GM23338 (cell line): ENCODE measurements around the gene GCN1. TPM values are rescaled to one million over a fixed set of nuclear protein-coding genes. Genes with fewer than 3 reads are reported as not detected.

Experiments used
- ATAC-seq: fragments of 200-7000 bp; cut with Tn5 transposase; 3 replicates; pipeline ENCODE4 v1.9.1; 2020
- DNase-seq: peaks from one replicate; pipeline ENCODE4 v3.0.0-alpha.2; 2015; ENCODE audit warnings: low spot score
- H2AFZ ChIP-seq: fragments of 200-600 bp; sonication (generic); 2 replicates; pipeline ENCODE4 v1.8.0; 2016; ENCODE audit warnings: antibody characterized with exemption, mild to moderate bottlenecking, moderate library complexity
- H3F3A ChIP-seq: fragments of 200-600 bp; sonication (generic); replicated peaks from 2 replicates; pipeline ENCODE4 v1.8.0; 2017; ENCODE audit warnings: antibody characterized with exemption, mixed run types, low read depth
- H3K27ac ChIP-seq: fragments of 200-600 bp; sonication (generic); 2 replicates; pipeline ENCODE4 v1.6.1; 2016; ENCODE audit warnings: low read depth
- H3K27me3 ChIP-seq: fragments of 200-600 bp; sonication (generic); 2 replicates; pipeline ENCODE4 v1.8.0; 2016; ENCODE audit warnings: mild to moderate bottlenecking, mixed run types, moderate library complexity; ENCODE audit not compliant: insufficient read depth
- H3K36me3 ChIP-seq: fragments of 200-600 bp; sonication (generic); 2 replicates; pipeline ENCODE4 v1.8.0; 2016; ENCODE audit warnings: mild to moderate bottlenecking; ENCODE audit not compliant: insufficient read depth
- H3K4me1 ChIP-seq: fragments of 200-600 bp; sonication (generic); 2 replicates; pipeline ENCODE4 v1.8.0; 2016; ENCODE audit warnings: mild to moderate bottlenecking, moderate library complexity; ENCODE audit not compliant: insufficient read depth
- H3K4me2 ChIP-seq: fragments of 200-600 bp; sonication (generic); 2 replicates; pipeline ENCODE4 v1.7.1; 2017; ENCODE audit warnings: mixed run types
- H3K4me3 ChIP-seq: fragments of 200-600 bp; sonication (generic); 2 replicates; pipeline ENCODE4 v1.6.1; 2016; ENCODE audit warnings: mixed run types
- H3K79me2 ChIP-seq: fragments of 200-600 bp; sonication (generic); replicated peaks from 2 replicates; pipeline ENCODE4 v1.8.0; 2017; ENCODE audit warnings: mild to moderate bottlenecking; ENCODE audit not compliant: insufficient read depth
- H3K9me2 ChIP-seq: fragments of 200-600 bp; sonication (generic); 2 replicates; pipeline ENCODE4 v1.8.0; 2017; ENCODE audit not compliant: insufficient read depth
- H4K20me1 ChIP-seq: fragments of 200-600 bp; sonication (generic); replicated peaks from 2 replicates; pipeline ENCODE4 v1.8.0; 2017; ENCODE audit warnings: mild to moderate bottlenecking; ENCODE audit not compliant: insufficient read depth
- H3K27ac Mint-ChIP-seq: 2 replicates; pipeline ENCODE4 v1.8.0; 2020; ENCODE audit warnings: inconsistent platforms, mild to moderate bottlenecking, moderate library complexity, mixed read lengths
- H3K27me3 Mint-ChIP-seq: 3 replicates; pipeline ENCODE4 v1.8.0; 2022; ENCODE audit warnings: low read depth, mild to moderate bottlenecking, moderate library complexity, mixed read lengths, inconsistent platforms; ENCODE audit not compliant: insufficient read depth, poor library complexity
- H3K36me3 Mint-ChIP-seq: 3 replicates; pipeline ENCODE4 v1.8.0; 2021; ENCODE audit warnings: low read depth, mild to moderate bottlenecking, inconsistent platforms, moderate library complexity, mixed read lengths
- H3K4me1 Mint-ChIP-seq: 3 replicates; pipeline ENCODE4 v1.8.0; 2020; ENCODE audit warnings: mild to moderate bottlenecking, inconsistent platforms, mixed read lengths
- H3K4me3 Mint-ChIP-seq: 3 replicates; pipeline ENCODE4 v1.8.0; 2021; ENCODE audit warnings: moderate library complexity, mild to moderate bottlenecking, inconsistent platforms, mixed read lengths
- H3K9me3 Mint-ChIP-seq: 3 replicates; pipeline ENCODE4 v1.8.0; 2020; ENCODE audit warnings: moderate library complexity, mild to moderate bottlenecking, inconsistent platforms, mixed read lengths
- CREB1 ChIP-seq: fragments of 250-450 bp; sonication (Bioruptor Pico); IDR thresholded peaks from 2 replicates; pipeline ENCODE4 v1.5.0; 2020; ENCODE audit warnings: low read depth, mild to moderate bottlenecking, moderate library complexity
- EZH2phosphoT487 ChIP-seq: fragments of 200-600 bp; sonication (generic); IDR thresholded peaks from one replicate; pipeline ENCODE4 v1.8.1; 2018; ENCODE audit warnings: antibody characterized with exemption; ENCODE audit not compliant: unreplicated experiment
- POLR2AphosphoS5 ChIP-seq: IDR thresholded peaks from 2 replicates; pipeline ENCODE4 v1.6.1; 2016; ENCODE audit warnings: antibody characterized with exemption, low read depth
- ZNF331 ChIP-seq: fragments of 250-450 bp; sonication (Bioruptor Pico); IDR thresholded peaks from 2 replicates; pipeline ENCODE4 v1.5.0; 2020; ENCODE audit warnings: low read depth, mild to moderate bottlenecking, moderate library complexity
- ZNF462 ChIP-seq: fragments of 250-450 bp; sonication (Bioruptor Pico); IDR thresholded peaks from 2 replicates; pipeline ENCODE4 v1.5.0; 2020; ENCODE audit warnings: mild to moderate bottlenecking, moderate library complexity
- polyA plus RNA-seq: library from polyadenylated mRNA; unstranded; fragments of >200 nt; fragmentation: Nextera tagmentation; extraction: Ambion mirVana; gene quantifications from 2 replicates; pipeline ENCODE4 v1.2.1, GENCODE V29; 2016
- total RNA-seq: library from RNA; depleted of rRNA; stranded (reverse); fragments of >200 nt; shearing (Covaris generic); gene quantifications from 2 replicates; pipeline ENCODE4 v1.2.3, GENCODE V29; 2014

The GCN1 gene
- total and polyA plus RNA-seq, 2 experiments from 2014 or later, result 18.0 to 177 TPM

DNA sequence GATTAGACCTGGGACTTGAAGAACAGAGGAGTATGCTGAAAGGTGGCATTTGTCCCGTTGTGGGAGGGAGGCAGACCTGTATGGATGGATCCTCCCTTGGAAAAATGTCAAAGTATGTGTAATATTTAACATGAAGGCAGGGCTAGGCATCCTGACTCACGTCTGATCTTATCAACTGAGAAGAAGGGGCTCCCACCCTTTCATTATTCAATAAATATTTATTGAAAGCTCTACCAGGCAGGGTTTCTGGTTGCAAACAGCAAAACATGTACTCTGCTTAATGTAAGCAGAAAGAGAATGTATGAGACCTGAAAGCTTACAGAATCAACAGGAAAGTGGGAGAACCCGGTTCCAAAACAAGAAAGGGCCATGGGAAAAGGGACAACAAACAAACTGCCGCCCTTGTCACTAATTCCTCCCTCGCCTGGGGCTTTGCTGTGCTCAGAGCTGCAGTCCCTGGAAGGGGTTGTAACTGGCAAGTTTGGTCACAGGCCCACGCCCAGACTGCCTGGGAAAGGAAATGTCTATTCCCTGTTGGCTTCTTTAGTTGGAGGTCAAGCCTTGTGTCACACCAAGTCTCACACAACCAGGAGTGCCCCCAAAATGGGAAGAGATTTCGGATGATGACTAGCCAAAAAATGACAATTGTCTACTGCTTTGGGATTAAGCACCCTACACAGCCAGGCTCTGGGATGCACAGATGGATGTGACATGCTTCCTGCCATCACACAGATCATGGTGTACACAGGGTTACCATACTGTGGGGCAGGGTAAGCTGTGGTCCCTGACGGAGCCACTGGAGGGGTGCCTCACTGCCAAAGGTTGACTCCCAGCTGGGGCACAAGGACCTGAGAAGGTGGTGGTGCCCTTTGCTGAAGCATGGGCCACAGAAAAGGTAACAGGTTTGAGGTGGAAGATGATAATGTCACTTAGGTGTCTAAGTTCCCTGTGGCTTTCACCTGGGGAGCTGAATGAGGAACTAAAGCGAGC, 114.8 kb downstream of the GCN1 start:
- no peak for ATAC-seq
- H3K27ac ChIP-seq, result no peak overlapping the region
- Mint-ChIP-seq H3K4me1 (peaks cover 12% of the 10 kb centered on the region), H3K27ac (no peak overlapping the region), H3K9me3 (no peaks in the 10 kb centered on the region), H3K27me3 (peaks cover 6% of the 10 kb centered on the region), H3K4me3 (no peak overlapping the region), H3K36me3 (peaks cover 18% of the 10 kb centered on the region)
- no peak overlapping the region for H2AFZ ChIP-seq
- 0 out of 2 replicates have a peak, but pooled peaks cover under 1% of the 10 kb centered on the region for H3K9me2 ChIP-seq
- no peak overlapping the region for H3K4me2 ChIP-seq
- H4K20me1 ChIP-seq, result no peaks in the 10 kb centered on the region
- H3F3A ChIP-seq, result no peaks in the 10 kb centered on the region
- H3K27me3 ChIP-seq, result no peaks in the 10 kb centered on the region
- TF ChIP-seq CREB1 (no peak), ZNF462 (CRISPR knock-in tag) (no peak), POLR2AphosphoS5 (no peak), EZH2phosphoT487 (no peak), ZNF331 (no peak)
- H3K79me2 ChIP-seq, result no peaks in the 10 kb centered on the region
- no peaks in the 10 kb centered on the region for H3K36me3 ChIP-seq
- no peaks in the 10 kb centered on the region for H3K4me1 ChIP-seq
- DNase-seq, result no peak
- H3K4me3 ChIP-seq, result no peak overlapping the region
